ENCODE data around the gene RRH.
"Not testable (repeated sequence)": the region's sequence is repeated elsewhere in the genome, so short reads cannot be mapped to it uniquely, and the experiment has no call there.

RRH gene

GRCh38 chr4:109827672-109828071 is at the start of gene RRH:
Gene RRH, plus strand, starts transcription at chr4:109827972. Its CDS starts 56 bp downstream, at chr4:109828028.
- no peak within 1 kb of the TSS for H3K4me3 ChIP-seq (ENCODE audit: low read length)
- TF ChIP-seq CTCF (conservative IDR thresholded peaks at IDR 0.05; ENCODE audit: low read depth, low read length), result no peak
- no peak for DNase-seq (ENCODE audit: low read depth)

GRCh38 chr4:109782092-109782491 is 45.7 kb upstream of the RRH start:
- DNase-seq (ENCODE audit: low read depth); H3K4me3 ChIP-seq (ENCODE audit: low read length): not testable (repeated sequence)

- TF ChIP-seq CTCF (conservative IDR thresholded peaks at IDR 0.05; ENCODE audit: low read depth, low read length), result no peak
- no peak overlapping the region for H3K4me3 ChIP-seq (ENCODE audit: low read length)
- no peak for DNase-seq (ENCODE audit: low read depth)
Observed at GRCh38 chr4:109786846-109787245, 40.9 kb upstream of the RRH start.

GRCh38 chr4:109787807-109788206 is 40.0 kb upstream of the RRH start:
- DNase-seq (ENCODE audit: low read depth), result no peak
- TF ChIP-seq CTCF (conservative IDR thresholded peaks at IDR 0.05; ENCODE audit: low read depth, low read length), result no peak
- H3K4me3 ChIP-seq (ENCODE audit: low read length), result no peak overlapping the region

- TF ChIP-seq CTCF (conservative IDR thresholded peaks at IDR 0.05; ENCODE audit: low read depth, low read length), result no peak
- no peak overlapping the region for H3K4me3 ChIP-seq (ENCODE audit: low read length)
- DNase-seq (ENCODE audit: low read depth), result no peak
Observed at GRCh38 chr4:109795059-109795458, 32.7 kb upstream of the RRH start.

- H3K4me3 ChIP-seq (ENCODE audit: low read length), result no peak overlapping the region
- TF ChIP-seq CTCF (conservative IDR thresholded peaks at IDR 0.05; ENCODE audit: low read depth, low read length), result no peak
- DNase-seq (ENCODE audit: low read depth), result no peak
Observed at GRCh38 chr4:109798866-109799265, 28.9 kb upstream of the RRH start.

GRCh38 chr4:109801099-109801789 is 26.5 kb upstream of the RRH start:
- no peak for TF ChIP-seq CTCF (conservative IDR thresholded peaks at IDR 0.05; ENCODE audit: low read depth, low read length)
- no peak for DNase-seq (ENCODE audit: low read depth)
- H3K4me3 ChIP-seq (ENCODE audit: low read length), result peak overlapping the region; percentile 48

All from retinal pigment epithelial cell (primary cell).